Bronchial epithelial cell (primary cell): ENCODE results near the gene HOXB2. TPM values are rescaled to one million over a fixed set of nuclear protein-coding genes. Genes with fewer than 3 reads are reported as not detected.
"Not testable (repeated sequence)": the region's sequence is repeated elsewhere in the genome, so short reads cannot be mapped to it uniquely, and the experiment has no call there.

Experiments
- DNase-seq: peaks from one replicate; pipeline ENCODE4 v3.0.0-alpha.2; 2010; ENCODE audit warnings: low read depth
- FAIRE-seq: peaks from 2 replicates; lab custom pipeline; 2011; peaks lifted over from hg19 to GRCh38; lab: Jason Lieb, UNC
- H3K27me3 ChIP-seq: 2 replicates; pipeline ENCODE4 v1.5.1; 2011; ENCODE audit warnings: low read length; ENCODE audit not compliant: control insufficient read depth, insufficient read depth
- H3K36me3 ChIP-seq: 2 replicates; pipeline ENCODE4 v1.5.1; 2011; ENCODE audit warnings: low read length; ENCODE audit not compliant: control insufficient read depth, insufficient read depth
- H3K4me3 ChIP-seq: 2 replicates; pipeline ENCODE4 v1.5.1; 2011; ENCODE audit warnings: mild to moderate bottlenecking, low read depth, low read length, control low read depth
- CTCF ChIP-seq: IDR thresholded peaks from 2 replicates; pipeline ENCODE4 v1.5.1; 2011; ENCODE audit warnings: mild to moderate bottlenecking, moderate library complexity, low read length, control low read depth, inconsistent platforms; ENCODE audit not compliant: insufficient read depth, severe bottlenecking
- total RNA-seq: library from RNA; depleted of rRNA; stranded (reverse); fragments of >200 nt; gene quantifications from 2 replicates; pipeline ENCODE4 v1.2.1, GENCODE V29; 2014

HOXB2 gene
- total RNA-seq, 1 donor from 2014 or later = not detected

- DNase-seq (no peak), FAIRE-seq (no peak)
- no peaks in the 10 kb centered on the region for H3K36me3 ChIP-seq
- peaks cover 17% of the 10 kb centered on the region for H3K27me3 ChIP-seq
- TF ChIP-seq CTCF = no peak
- H3K4me3 ChIP-seq = no peak overlapping the region
Observed at GRCh38 chr17:48510761-48511604, 33.9 kb downstream of the HOXB2 start.

- peaks cover 15% of the 10 kb centered on the region for H3K27me3 ChIP-seq
- no peak for TF ChIP-seq CTCF
- DNase-seq = no peak
Observed at GRCh38 chr17:48510381-48510760, 34.5 kb downstream of the HOXB2 start.

GRCh38 chr17:48509708-48510107 lies 35.2 kb downstream of the HOXB2 start:
- FAIRE-seq, H3K36me3 ChIP-seq, H3K27me3 ChIP-seq, H3K4me3 ChIP-seq, DNase-seq: not testable (repeated sequence)

More at GRCh38 chr17:48510381-48510760, 34.5 kb downstream of the HOXB2 start:
- no peak for FAIRE-seq
- H3K36me3 ChIP-seq = no peaks in the 10 kb centered on the region
- no peak overlapping the region for H3K4me3 ChIP-seq

GRCh38 chr17:48506246-48506645 lies 38.7 kb downstream of the HOXB2 start:
- FAIRE-seq = no peak
- DNase-seq = no peak
- no peak for TF ChIP-seq CTCF
- Histone ChIP-seq H3K4me3 (no peak overlapping the region), H3K36me3 (no peaks in the 10 kb centered on the region), H3K27me3 (peaks cover 2% of the 10 kb centered on the region)

- no peak for FAIRE-seq
Observed at GRCh38 chr17:48505788-48506187, 39.1 kb downstream of the HOXB2 start.

More at GRCh38 chr17:48505788-48506187, 39.1 kb downstream of the HOXB2 start:
- Histone ChIP-seq H3K27me3 (peaks cover 5% of the 10 kb centered on the region), H3K4me3 (no peak overlapping the region), H3K36me3 (no peaks in the 10 kb centered on the region)
- no peak for TF ChIP-seq CTCF
- DNase-seq = peak; percentile 75
